Osteoblast (primary cell): ENCODE results near the gene TMPRSS3. TPM values are rescaled to one million over a fixed set of nuclear protein-coding genes. Genes with fewer than 3 reads are reported as not detected.

Experiments
- DNase-seq: peaks from one replicate; pipeline ENCODE4 v3.0.0; 2011; ENCODE audit warnings: low spot score, mixed read lengths; ENCODE audit not compliant: insufficient read length; ENCODE audit errors: missing footprints
- H2AFZ ChIP-seq: 2 replicates; pipeline ENCODE4 v1.6.0; 2011; ENCODE audit warnings: mild to moderate bottlenecking, low read length
- H3K27ac ChIP-seq: 2 replicates; pipeline ENCODE4 v1.5.1; 2011; ENCODE audit warnings: mild to moderate bottlenecking, low read depth, low read length, moderate library complexity
- H3K27me3 ChIP-seq: 2 replicates; pipeline ENCODE4 v1.6.0; 2012; ENCODE audit warnings: mild to moderate bottlenecking, control low read depth, inconsistent platforms, low read length, moderate library complexity; ENCODE audit not compliant: insufficient read depth
- H3K36me3 ChIP-seq: 2 replicates; pipeline ENCODE4 v1.5.1; 2011; ENCODE audit warnings: mild to moderate bottlenecking, low read length, control low read depth, moderate library complexity; ENCODE audit not compliant: insufficient read depth
- H3K4me1 ChIP-seq: 2 replicates; pipeline ENCODE4 v1.5.1; 2011; ENCODE audit warnings: mild to moderate bottlenecking, low read length, control low read depth, moderate library complexity; ENCODE audit not compliant: insufficient read depth
- H3K4me2 ChIP-seq: 2 replicates; pipeline ENCODE4 v1.6.0; 2011; ENCODE audit warnings: mild to moderate bottlenecking, low read length; ENCODE audit not compliant: insufficient read depth
- H3K4me3 ChIP-seq: fragments of 200-600 bp; sonication (generic); 3 replicates; pipeline ENCODE4 v1.5.1; 2012; ENCODE audit warnings: mild to moderate bottlenecking, low read length, inconsistent platforms; ENCODE audit not compliant: insufficient read depth
- H3K79me2 ChIP-seq: 2 replicates; pipeline ENCODE4 v1.6.0; 2012; ENCODE audit warnings: mild to moderate bottlenecking, low read length, control low read depth, inconsistent platforms; ENCODE audit not compliant: insufficient read depth
- H3K9me3 ChIP-seq: 2 replicates; pipeline ENCODE4 v1.5.1; 2011; ENCODE audit warnings: low read depth, low read length, control low read depth
- H4K20me1 ChIP-seq: 2 replicates; pipeline ENCODE4 v1.6.0; 2012; ENCODE audit warnings: mild to moderate bottlenecking, low read length, control low read depth; ENCODE audit not compliant: insufficient read depth
- CTCF ChIP-seq: IDR thresholded peaks from 2 replicates; pipeline ENCODE4 v1.5.1; 2011; ENCODE audit warnings: mild to moderate bottlenecking, low read depth, low read length, moderate library complexity; ENCODE audit errors: extremely low read depth
- total RNA-seq: library from RNA; depleted of rRNA; stranded (reverse); fragments of >200 nt; gene quantifications from 2 replicates; pipeline ENCODE4 v1.2.3, GENCODE V29; 2012

TMPRSS3 gene
- total RNA-seq, 1 donor = not detected

- no peak for TF ChIP-seq CTCF
- H3K4me2 ChIP-seq = no peak overlapping the region
- no peaks in the 10 kb centered on the region for H4K20me1 ChIP-seq
- H2AFZ ChIP-seq = no peak overlapping the region
- no peak overlapping the region for H3K27ac ChIP-seq
- H3K4me3 ChIP-seq = no peak overlapping the region
- DNase-seq = no peak
- H3K27me3 ChIP-seq = peaks cover 8% of the 10 kb centered on the region
- H3K9me3 ChIP-seq = no peaks in the 10 kb centered on the region
- no peaks in the 10 kb centered on the region for H3K79me2 ChIP-seq
- H3K4me1 ChIP-seq = no peaks in the 10 kb centered on the region
- H3K36me3 ChIP-seq = no peaks in the 10 kb centered on the region
Observed at GRCh38 chr21:42407476-42407875, 11.6 kb upstream of the TMPRSS3 start.

GRCh38 chr21:42406866-42407265 lies 11.0 kb upstream of the TMPRSS3 start:
- no peaks in the 10 kb centered on the region for H4K20me1 ChIP-seq
- H3K27me3 ChIP-seq = peaks cover 5% of the 10 kb centered on the region
- no peaks in the 10 kb centered on the region for H3K4me1 ChIP-seq
- no peak for DNase-seq
- H3K36me3 ChIP-seq = no peaks in the 10 kb centered on the region
- H3K9me3 ChIP-seq = no peaks in the 10 kb centered on the region
- no peak overlapping the region for H2AFZ ChIP-seq
- H3K4me2 ChIP-seq = no peak overlapping the region
- no peak for TF ChIP-seq CTCF
- H3K4me3 ChIP-seq = no peak overlapping the region
- H3K79me2 ChIP-seq = no peaks in the 10 kb centered on the region
- H3K27ac ChIP-seq = no peak overlapping the region

GRCh38 chr21:42406201-42406621 lies 10.4 kb upstream of the TMPRSS3 start:
- no peak for TF ChIP-seq CTCF
- H3K27me3 ChIP-seq = no peaks in the 10 kb centered on the region
- H3K4me3 ChIP-seq = no peak overlapping the region
- no peak overlapping the region for H2AFZ ChIP-seq
- no peaks in the 10 kb centered on the region for H3K79me2 ChIP-seq
- no peak for DNase-seq
- no peak overlapping the region for H3K27ac ChIP-seq
- H3K4me2 ChIP-seq = no peak overlapping the region
- H3K4me1 ChIP-seq = no peaks in the 10 kb centered on the region
- no peaks in the 10 kb centered on the region for H4K20me1 ChIP-seq
- H3K9me3 ChIP-seq = no peaks in the 10 kb centered on the region
- H3K36me3 ChIP-seq = no peaks in the 10 kb centered on the region

GRCh38 chr21:42405064-42406013 lies 9.5 kb upstream of the TMPRSS3 start:
- H3K36me3 ChIP-seq = no peaks in the 10 kb centered on the region
- H3K4me2 ChIP-seq = no peak overlapping the region
- DNase-seq = no peak
- H3K9me3 ChIP-seq = no peaks in the 10 kb centered on the region
- H3K27me3 ChIP-seq = no peaks in the 10 kb centered on the region
- no peak overlapping the region for H3K27ac ChIP-seq
- no peaks in the 10 kb centered on the region for H3K4me1 ChIP-seq
- no peaks in the 10 kb centered on the region for H3K79me2 ChIP-seq
- H3K4me3 ChIP-seq = no peak overlapping the region
- no peak overlapping the region for H2AFZ ChIP-seq
- TF ChIP-seq CTCF = no peak
- no peaks in the 10 kb centered on the region for H4K20me1 ChIP-seq
